ENCODE data around the gene CCP110. TPM values are rescaled to one million over a fixed set of nuclear protein-coding genes. Genes with fewer than 3 reads are reported as not detected.

CCP110 gene
- total RNA-seq, 1 experiment from 2014 or later, result 21.6 TPM

- Histone ChIP-seq H3K27me3 (ENCODE audit: insufficient read depth, low read length) (no peaks in the 10 kb centered on the region), H4K91ac (ENCODE audit: insufficient read length, low read depth, low read length) (no peak overlapping the region), H3K18ac (ENCODE audit: insufficient read length, low read depth, low read length) (no peak overlapping the region), H3K4me2 (ENCODE audit: insufficient read depth, insufficient read length, low read length) (peak overlapping the region; percentile 97), H3K9ac (ENCODE audit: extremely low read depth, insufficient read length, low read length) (no peak overlapping the region), H3K23ac (ENCODE audit: insufficient read length, low read depth, low read length) (no peak overlapping the region), H3K79me1 (ENCODE audit: insufficient read depth, low read depth, low read length, poor library complexity, severe bottlenecking) (no peaks in the 10 kb centered on the region), H2BK120ac (ENCODE audit: low read depth, low read length, poor library complexity, severe bottlenecking) (no peak overlapping the region), H2AK5ac (ENCODE audit: insufficient read length, low read length) (no peak overlapping the region), H3K56ac (ENCODE audit: insufficient read length, low read depth, low read length) (no peak overlapping the region), H3K27ac (ENCODE audit: insufficient read length, low read depth, low read length) (no peak overlapping the region), H4K5ac (ENCODE audit: insufficient read length, low read depth, low read length) (no peak overlapping the region), H2BK5ac (ENCODE audit: insufficient read length, low read length) (no peak overlapping the region), H2BK12ac (ENCODE audit: insufficient read length, low read depth, low read length) (no peak overlapping the region), H4K20me1 (ENCODE audit: control insufficient read depth, insufficient read depth, insufficient read length) (no peaks in the 10 kb centered on the region), H2BK15ac (ENCODE audit: low read depth, low read length) (no peak overlapping the region), H3K4me1 (ENCODE audit: insufficient read depth, low read length) (0 out of 2 replicates have a peak, but pooled peaks cover 3% of the 10 kb centered on the region), H3K23me2 (ENCODE audit: insufficient read length, low read depth, low read length, poor library complexity, severe bottlenecking) (peaks cover 18% of the 10 kb centered on the region), H3T11ph (ENCODE audit: low read length) (no peak overlapping the region), H3K14ac (ENCODE audit: insufficient read depth, low read length) (no peak overlapping the region), H3K79me2 (ENCODE audit: insufficient read depth, low read length) (peaks cover 7% of the 10 kb centered on the region; the same call in 1 of the 2 replicates), H3K9me3 (ENCODE audit: control insufficient read depth, low read depth, low read length) (no peaks in the 10 kb centered on the region), H2AFZ (ENCODE audit: low read length) (no peak overlapping the region), H3K4ac (ENCODE audit: low read depth, low read length) (no peak overlapping the region), H4K8ac (replicated peaks; ENCODE audit: insufficient read length, low read depth, low read length) (no peak overlapping the region), H2BK20ac (ENCODE audit: low read depth, low read length, poor library complexity, severe bottlenecking) (no peak overlapping the region)
- peak overlapping the region; percentile 87 to 92; a peak in 4 of 5 replicates for H3K4me3 Mint-ChIP-seq
- no peak for TF ChIP-seq CTCF (conservative IDR thresholded peaks at IDR 0.05)
- WGBS (ENCODE audit: extremely low coverage, insufficient read length, low lambda C conversion rate), result no CpG with 5 or more reads among the region's 2 CpGs
- H3K4me1 Mint-ChIP-seq, result peaks cover 42 to 47% of the 10 kb centered on the region in 2 experiments
- peak overlapping the region in 1 of 3 experiments; percentile 92; a peak in 2 of 7 replicates for H3K27ac Mint-ChIP-seq
- no peak for DNase-seq
- no peaks in the 10 kb centered on the region for H3K27me3 Mint-ChIP-seq (ENCODE audit: low read depth)
- no peaks in the 10 kb centered on the region for H3K9me3 Mint-ChIP-seq
- peaks cover 0 to 13% (median under 1%) of the 10 kb centered on the region in 3 experiments; a peak in 4 of 7 replicates for H3K36me3 Mint-ChIP-seq (ENCODE audit: insufficient read depth in 1 of 3, low read depth in 3 of 3)
These were observed 982 bp upstream of the CCP110 start for GRCh38 chr16:19522760-19523159.

Data from H9 (cell line).